Measurements from ENCODE around the gene MUC2. TPM values are rescaled to one million over a fixed set of nuclear protein-coding genes. Genes with fewer than 3 reads are reported as not detected.

The MUC2 gene
- total and polyA plus RNA-seq, 10 of the 15 experiments (the other 5 are each of a cell fraction or from before 2014, with no cell fraction given) = 0.23 TPM; not detected in 9

DNA sequence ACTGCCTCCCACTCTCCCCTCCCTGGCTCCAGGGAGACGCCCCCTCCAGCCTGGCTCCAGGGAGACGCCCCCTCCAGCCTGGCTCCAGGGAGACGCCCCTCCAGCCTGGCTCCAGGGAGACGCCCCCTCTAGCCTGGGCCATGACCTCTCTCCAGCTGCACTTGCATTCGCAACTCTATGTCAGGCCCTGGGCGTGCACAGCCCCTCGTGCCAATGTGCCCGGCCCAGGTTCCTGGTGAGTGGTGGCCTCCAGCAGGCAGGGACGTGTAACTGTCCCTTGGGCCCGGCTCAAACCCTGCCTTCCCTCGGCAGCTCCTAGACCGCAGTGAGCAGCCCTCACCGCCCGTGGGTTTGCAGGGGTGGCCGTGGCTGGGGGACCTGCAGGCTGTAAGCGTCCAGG is 45.0 kb upstream of the MUC2 start (continued):
- TF ChIP-seq, protein P1, sequence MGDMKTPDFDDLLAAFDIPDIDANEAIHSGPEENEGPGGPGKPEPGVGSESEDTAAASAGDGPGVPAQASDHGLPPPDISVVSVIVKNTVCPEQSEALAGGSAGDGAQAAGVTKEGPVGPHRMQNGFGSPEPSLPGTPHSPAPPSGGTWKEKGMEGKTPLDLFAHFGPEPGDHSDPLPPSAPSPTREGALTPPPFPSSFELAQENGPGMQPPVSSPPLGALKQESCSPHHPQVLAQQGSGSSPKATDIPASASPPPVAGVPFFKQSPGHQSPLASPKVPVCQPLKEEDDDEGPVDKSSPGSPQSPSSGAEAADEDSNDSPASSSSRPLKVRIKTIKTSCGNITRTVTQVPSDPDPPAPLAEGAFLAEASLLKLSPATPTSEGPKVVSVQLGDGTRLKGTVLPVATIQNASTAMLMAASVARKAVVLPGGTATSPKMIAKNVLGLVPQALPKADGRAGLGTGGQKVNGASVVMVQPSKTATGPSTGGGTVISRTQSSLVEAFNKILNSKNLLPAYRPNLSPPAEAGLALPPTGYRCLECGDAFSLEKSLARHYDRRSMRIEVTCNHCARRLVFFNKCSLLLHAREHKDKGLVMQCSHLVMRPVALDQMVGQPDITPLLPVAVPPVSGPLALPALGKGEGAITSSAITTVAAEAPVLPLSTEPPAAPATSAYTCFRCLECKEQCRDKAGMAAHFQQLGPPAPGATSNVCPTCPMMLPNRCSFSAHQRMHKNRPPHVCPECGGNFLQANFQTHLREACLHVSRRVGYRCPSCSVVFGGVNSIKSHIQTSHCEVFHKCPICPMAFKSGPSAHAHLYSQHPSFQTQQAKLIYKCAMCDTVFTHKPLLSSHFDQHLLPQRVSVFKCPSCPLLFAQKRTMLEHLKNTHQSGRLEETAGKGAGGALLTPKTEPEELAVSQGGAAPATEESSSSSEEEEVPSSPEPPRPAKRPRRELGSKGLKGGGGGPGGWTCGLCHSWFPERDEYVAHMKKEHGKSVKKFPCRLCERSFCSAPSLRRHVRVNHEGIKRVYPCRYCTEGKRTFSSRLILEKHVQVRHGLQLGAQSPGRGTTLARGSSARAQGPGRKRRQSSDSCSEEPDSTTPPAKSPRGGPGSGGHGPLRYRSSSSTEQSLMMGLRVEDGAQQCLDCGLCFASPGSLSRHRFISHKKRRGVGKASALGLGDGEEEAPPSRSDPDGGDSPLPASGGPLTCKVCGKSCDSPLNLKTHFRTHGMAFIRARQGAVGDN (IDR thresholded peaks at IDR 0.05) = no peak
- no peak for TF ChIP-seq ZNF24 (IDR thresholded peaks at IDR 0.05)
- no peak for TF ChIP-seq SMARCA5 (IDR thresholded peaks at IDR 0.05)
- TF ChIP-seq SIN3A (IDR thresholded peaks at IDR 0.05; ENCODE audit: low read depth, low read length) = no peak
- TF ChIP-seq EED (IDR thresholded peaks at IDR 0.05; ENCODE audit: low read depth) = no peak
- TF ChIP-seq FOS (IDR thresholded peaks at IDR 0.05; ENCODE audit: borderline replicate concordance, extremely low read depth, insufficient read length) = no peak

DNA sequence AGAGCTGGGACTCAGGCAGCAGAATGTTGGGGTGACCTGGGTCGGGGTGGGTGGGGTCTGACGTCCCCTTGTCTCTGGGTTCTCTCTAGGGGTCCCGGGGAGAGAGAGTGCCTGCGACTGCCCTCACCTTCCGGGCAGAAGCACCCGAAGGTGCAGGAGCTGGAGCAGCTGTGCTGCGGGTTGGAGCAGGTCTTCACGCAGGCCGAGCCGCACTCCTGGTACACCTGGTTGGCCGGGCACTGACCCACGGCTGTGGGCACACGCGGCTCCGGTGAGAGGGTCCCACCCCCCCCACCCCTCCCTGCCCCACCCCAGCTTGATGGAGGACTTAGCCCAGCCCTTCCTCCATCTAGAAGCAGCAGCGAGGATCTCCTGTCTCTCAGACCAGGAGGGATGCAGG is 44.6 kb upstream of the MUC2 start:
- Histone ChIP-seq H3K9me3 (replicated peaks; ENCODE audit: control insufficient read depth, insufficient read depth, low read length) (no peaks in the 10 kb centered on the region), H3K27me3 (replicated peaks in 1 of 2; ENCODE audit: control insufficient read depth in 2 of 2, insufficient read depth in 2 of 2, low read length in 1 of 2) (no peaks in the 10 kb centered on the region), H3K9ac (ENCODE audit: control insufficient read depth, insufficient read depth, low read length) (no peak overlapping the region), H3K36me3 (ENCODE audit: control insufficient read depth in 2 of 2, insufficient read depth in 2 of 2, low read length in 1 of 2) (no peaks in the 10 kb centered on the region), H3K4me3 (no peak overlapping the region), H3K4me1 (ENCODE audit: control insufficient read depth, insufficient read depth, low read length) (no peaks in the 10 kb centered on the region), H2AFZ (ENCODE audit: control insufficient read depth, low read depth, low read length) (no peak overlapping the region), H4K20me1 (ENCODE audit: control insufficient read depth, insufficient read depth) (no peaks in the 10 kb centered on the region), H3K4me2 (ENCODE audit: control insufficient read depth, insufficient read depth) (no peak overlapping the region), H3K27ac (ENCODE audit: control insufficient read depth, insufficient read depth) (no peak overlapping the region), H3K79me2 (ENCODE audit: control insufficient read depth, insufficient read depth, low read length) (no peaks in the 10 kb centered on the region)
- in situ Hi-C loops (cut with MboI) = no loop called here
- 33% methylated on average over 15 of the region's 16 CpGs for WGBS (ENCODE audit: insufficient coverage, insufficient replicate concordance, low lambda C conversion rate, missing lambda C conversion rate)
- ChIA-PET RAD21 (ENCODE audit: unreplicated experiment) (no interaction called here), SMC1A (ENCODE audit: uncharacterized antibody, unreplicated experiment) (no interaction called here), POLR2A (no interaction called here), CTCF (no interaction called here)
- intact Hi-C loops (cut with micrococcal nuclease; ENCODE audit: unreplicated experiment) = no loop called here
- no TSS peak for BruUV-seq (replicated peaks)
- DNase-seq (ENCODE audit: low read depth, low spot score) (no peak), FAIRE-seq (no peak), ATAC-seq (no peak)
- TF ChIP-seq, protein P2, sequence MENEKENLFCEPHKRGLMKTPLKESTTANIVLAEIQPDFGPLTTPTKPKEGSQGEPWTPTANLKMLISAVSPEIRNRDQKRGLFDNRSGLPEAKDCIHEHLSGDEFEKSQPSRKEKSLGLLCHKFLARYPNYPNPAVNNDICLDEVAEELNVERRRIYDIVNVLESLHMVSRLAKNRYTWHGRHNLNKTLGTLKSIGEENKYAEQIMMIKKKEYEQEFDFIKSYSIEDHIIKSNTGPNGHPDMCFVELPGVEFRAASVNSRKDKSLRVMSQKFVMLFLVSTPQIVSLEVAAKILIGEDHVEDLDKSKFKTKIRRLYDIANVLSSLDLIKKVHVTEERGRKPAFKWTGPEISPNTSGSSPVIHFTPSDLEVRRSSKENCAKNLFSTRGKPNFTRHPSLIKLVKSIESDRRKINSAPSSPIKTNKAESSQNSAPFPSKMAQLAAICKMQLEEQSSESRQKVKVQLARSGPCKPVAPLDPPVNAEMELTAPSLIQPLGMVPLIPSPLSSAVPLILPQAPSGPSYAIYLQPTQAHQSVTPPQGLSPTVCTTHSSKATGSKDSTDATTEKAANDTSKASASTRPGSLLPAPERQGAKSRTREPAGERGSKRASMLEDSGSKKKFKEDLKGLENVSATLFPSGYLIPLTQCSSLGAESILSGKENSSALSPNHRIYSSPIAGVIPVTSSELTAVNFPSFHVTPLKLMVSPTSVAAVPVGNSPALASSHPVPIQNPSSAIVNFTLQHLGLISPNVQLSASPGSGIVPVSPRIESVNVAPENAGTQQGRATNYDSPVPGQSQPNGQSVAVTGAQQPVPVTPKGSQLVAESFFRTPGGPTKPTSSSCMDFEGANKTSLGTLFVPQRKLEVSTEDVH (IDR thresholded peaks at IDR 0.05; ENCODE audit: low read depth, partially characterized antibody) = no peak
- TF ChIP-seq, protein P3, sequence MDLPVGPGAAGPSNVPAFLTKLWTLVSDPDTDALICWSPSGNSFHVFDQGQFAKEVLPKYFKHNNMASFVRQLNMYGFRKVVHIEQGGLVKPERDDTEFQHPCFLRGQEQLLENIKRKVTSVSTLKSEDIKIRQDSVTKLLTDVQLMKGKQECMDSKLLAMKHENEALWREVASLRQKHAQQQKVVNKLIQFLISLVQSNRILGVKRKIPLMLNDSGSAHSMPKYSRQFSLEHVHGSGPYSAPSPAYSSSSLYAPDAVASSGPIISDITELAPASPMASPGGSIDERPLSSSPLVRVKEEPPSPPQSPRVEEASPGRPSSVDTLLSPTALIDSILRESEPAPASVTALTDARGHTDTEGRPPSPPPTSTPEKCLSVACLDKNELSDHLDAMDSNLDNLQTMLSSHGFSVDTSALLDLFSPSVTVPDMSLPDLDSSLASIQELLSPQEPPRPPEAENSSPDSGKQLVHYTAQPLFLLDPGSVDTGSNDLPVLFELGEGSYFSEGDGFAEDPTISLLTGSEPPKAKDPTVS (IDR thresholded peaks at IDR 0.05; ENCODE audit: low read depth, low read length) = no peak
- TF ChIP-seq TCF7 (IDR thresholded peaks at IDR 0.05; ENCODE audit: borderline replicate concordance) = no peak
- TF ChIP-seq SUZ12 (IDR thresholded peaks at IDR 0.05; ENCODE audit: unreplicated experiment) = no peak
- no peak for TF ChIP-seq GATAD2B (conservative IDR thresholded peaks at IDR 0.05; ENCODE audit: low read depth)
- TF ChIP-seq, protein P4, sequence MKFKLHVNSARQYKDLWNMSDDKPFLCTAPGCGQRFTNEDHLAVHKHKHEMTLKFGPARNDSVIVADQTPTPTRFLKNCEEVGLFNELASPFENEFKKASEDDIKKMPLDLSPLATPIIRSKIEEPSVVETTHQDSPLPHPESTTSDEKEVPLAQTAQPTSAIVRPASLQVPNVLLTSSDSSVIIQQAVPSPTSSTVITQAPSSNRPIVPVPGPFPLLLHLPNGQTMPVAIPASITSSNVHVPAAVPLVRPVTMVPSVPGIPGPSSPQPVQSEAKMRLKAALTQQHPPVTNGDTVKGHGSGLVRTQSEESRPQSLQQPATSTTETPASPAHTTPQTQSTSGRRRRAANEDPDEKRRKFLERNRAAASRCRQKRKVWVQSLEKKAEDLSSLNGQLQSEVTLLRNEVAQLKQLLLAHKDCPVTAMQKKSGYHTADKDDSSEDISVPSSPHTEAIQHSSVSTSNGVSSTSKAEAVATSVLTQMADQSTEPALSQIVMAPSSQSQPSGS (IDR thresholded peaks at IDR 0.05; ENCODE audit: low read length) = no peak
